CD8-positive, alpha-beta memory T cell (primary cell): ENCODE data around the gene BBS2. TPM values are rescaled to one million over a fixed set of nuclear protein-coding genes. Genes with fewer than 3 reads are reported as not detected.

Experiments
- CTCF ChIA-PET: fragments of 350-600 bp; sonication (Branson Sonifier 250); formaldehyde crosslinking; loops from one replicate; lab custom pipeline; 2021; ENCODE audit warnings: antibody characterized with exemption; lab: Charles Lee
- POLR2A ChIA-PET: fragments of 350-600 bp; sonication (Branson Sonifier 250); formaldehyde crosslinking; loops from one replicate; lab custom pipeline; 2021; ENCODE audit warnings: antibody characterized with exemption; lab: Charles Lee
- DNase-seq, 5 donors: peaks; one replicate each; pipeline versions ENCODE4 v3.0.0 to v3.0.0-alpha.2; 2020 to 2022; ENCODE audit warnings: mixed read lengths in 1 of 5
- H3K27ac ChIP-seq: one replicate; pipeline ENCODE4 v1.7.0; 2013; ENCODE audit warnings: low read depth, mild to moderate bottlenecking, low read length, moderate library complexity
- H3K27me3 ChIP-seq: 2 replicates; pipeline ENCODE4 v1.7.0; 2013; ENCODE audit warnings: low read length, mild to moderate bottlenecking; ENCODE audit not compliant: insufficient read depth, poor library complexity, severe bottlenecking
- H3K36me3 ChIP-seq: 2 replicates; pipeline ENCODE4 v1.7.0; 2013; ENCODE audit warnings: mild to moderate bottlenecking, low read length, moderate library complexity; ENCODE audit not compliant: insufficient read depth
- H3K4me1 ChIP-seq: 2 replicates; pipeline ENCODE4 v1.7.0; 2013; ENCODE audit warnings: mild to moderate bottlenecking, low read length, moderate library complexity; ENCODE audit not compliant: insufficient read depth
- H3K4me3 ChIP-seq: 2 replicates; pipeline ENCODE4 v1.7.0; 2013; ENCODE audit warnings: mild to moderate bottlenecking, low read length
- H3K9me3 ChIP-seq: 2 replicates; pipeline ENCODE4 v1.7.0; 2013; ENCODE audit warnings: mild to moderate bottlenecking, low read length
- H3K27ac Mint-ChIP-seq, 8 donors: one replicate each; pipeline ENCODE4 v1.8.0; 2020 to 2021; ENCODE audit warnings: mixed read lengths in 8 of 8, mild to moderate bottlenecking in 6 of 8, inconsistent platforms in 3 of 8, moderate library complexity in 3 of 8
- H3K27me3 Mint-ChIP-seq, 2 donors: one replicate each; pipeline ENCODE4 v1.8.0; 2020 to 2021; ENCODE audit warnings: mixed read lengths in 2 of 2, mild to moderate bottlenecking in 1 of 2, moderate library complexity in 1 of 2
- H3K36me3 Mint-ChIP-seq, 3 donors: one replicate each; pipeline ENCODE4 v1.8.0; 2020 to 2021; ENCODE audit warnings: mixed read lengths in 3 of 3, inconsistent platforms in 1 of 3, mild to moderate bottlenecking in 1 of 3
- H3K4me1 Mint-ChIP-seq, 3 donors: one replicate each; pipeline ENCODE4 v1.8.0; 2020 to 2021; ENCODE audit warnings: mixed read lengths in 3 of 3, inconsistent platforms in 1 of 3, mild to moderate bottlenecking in 1 of 3
- H3K4me3 Mint-ChIP-seq, 7 donors: one replicate each; pipeline ENCODE4 v1.8.0; 2020 to 2021; ENCODE audit warnings: mixed read lengths in 7 of 7, mild to moderate bottlenecking in 6 of 7, moderate library complexity in 4 of 7, inconsistent platforms in 2 of 7
- H3K9me3 Mint-ChIP-seq, 5 donors: one replicate each; pipeline ENCODE4 v1.8.0; 2020 to 2022; ENCODE audit warnings: mixed read lengths in 5 of 5, mild to moderate bottlenecking in 3 of 5, moderate library complexity in 2 of 5, inconsistent platforms in 1 of 5
- polyA plus RNA-seq: library from polyadenylated mRNA; unstranded; fragments of 300-500 nt; fragmentation: Illumina TruSeq; gene quantifications from one replicate; pipeline ENCODE4 v1.2.3, GENCODE V29; 2021
- total RNA-seq, 2 experiments: library from RNA; stranded (reverse); gene quantifications; one replicate each; pipeline ENCODE4 v1.2.3, GENCODE V29; 2021

Gene BBS2
- total and polyA plus RNA-seq, 3 experiments from 2014 or later, result 16.2 to 37.7 (median 19.1) TPM

DNA sequence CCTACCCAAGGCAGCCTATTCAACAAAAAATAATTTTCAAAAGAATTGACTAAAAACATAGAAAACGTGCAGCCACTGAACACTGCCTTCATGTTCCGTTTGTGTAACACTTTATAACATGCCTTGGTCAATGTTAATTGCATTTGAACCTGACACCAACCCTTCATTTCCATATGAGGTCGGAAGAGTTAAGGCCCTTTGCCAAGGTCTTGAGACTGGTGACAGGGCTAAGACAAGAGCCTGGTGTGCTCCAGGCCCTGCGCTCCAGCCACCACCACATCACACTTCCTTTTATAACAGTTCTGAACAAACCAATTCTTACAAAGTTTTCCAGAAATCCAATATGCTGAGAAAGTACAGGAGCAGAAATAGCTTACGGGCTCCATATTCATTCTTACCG is 4.2 kb downstream of the BBS2 start:
- peak overlapping the region in 2 of 7 donors; percentile 37 for H3K4me3 Mint-ChIP-seq
- POLR2A ChIA-PET, result no interaction called here

DNA sequence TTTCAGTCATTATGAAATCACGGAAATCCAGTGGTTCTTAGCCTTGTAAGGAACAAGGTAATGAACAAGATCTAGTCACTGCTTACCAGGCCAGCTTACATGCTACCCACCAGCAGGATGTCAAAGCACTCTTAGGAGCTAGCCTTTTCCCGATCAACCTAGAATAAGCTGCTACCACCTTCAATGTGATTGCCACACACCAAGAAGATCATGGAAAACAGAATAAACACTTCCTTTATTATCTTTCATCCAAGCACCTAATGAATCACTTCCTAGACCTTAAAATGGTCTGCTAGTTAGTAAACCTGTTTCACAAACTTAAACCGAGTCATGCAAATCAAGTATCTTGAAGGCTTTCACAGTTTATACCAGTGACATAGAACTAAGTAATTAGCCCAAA is 5.0 kb downstream of the BBS2 start:
- no peaks in the 10 kb centered on the region for H3K9me3 Mint-ChIP-seq
- Histone ChIP-seq H3K36me3 (peaks cover 22% of the 10 kb centered on the region), H3K27me3 (no peaks in the 10 kb centered on the region), H3K4me1 (peaks cover 17% of the 10 kb centered on the region), H3K9me3 (no peaks in the 10 kb centered on the region), H3K4me3 (no peak overlapping the region), H3K27ac (no peak overlapping the region)
- no peaks in the 10 kb centered on the region for H3K27me3 Mint-ChIP-seq
- peak overlapping the region in 1 of 7 donors; percentile 37 for H3K4me3 Mint-ChIP-seq
- H3K27ac Mint-ChIP-seq, result peak overlapping the region in 2 of 8 donors; percentile 51 to 64
- POLR2A ChIA-PET, result no interaction called here
- peaks cover 8 to 35% (median 12%) of the 10 kb centered on the region in 3 donors for H3K36me3 Mint-ChIP-seq
- CTCF ChIA-PET, result interaction anchor here (1.0 to 2.7 kb wide), 7 partner anchors 10 to 187 kb away, joined by 3 to 22 read pairs (median 4); partner anchors contain the start of genes MT1E and MT2A
- no peak for DNase-seq
- H3K4me1 Mint-ChIP-seq, result peaks cover 45 to 68% (median 60%) of the 10 kb centered on the region in 3 donors

More for the DNA sequence above, 4.2 kb downstream of the BBS2 start:
- Mint-ChIP-seq H3K4me1 (peaks cover 52 to 76% (median 68%) of the 10 kb centered on the region in 3 donors), H3K36me3 (peaks cover 5 to 31% (median 10%) of the 10 kb centered on the region in 3 donors), H3K27me3 (no peaks in the 10 kb centered on the region), H3K9me3 (peaks cover 0 to 2% (median 0%) of the 10 kb centered on the region in 5 donors), H3K27ac (peak overlapping the region in 6 of 8 donors; percentile 16 to 51 (median 36))
- H3K27ac ChIP-seq, result no peak overlapping the region
- no peak for DNase-seq
- CTCF ChIA-PET, result interaction anchor here (1.4 to 3.0 kb wide), 2 partner anchors 85 to 187 kb away, joined by 5 to 9 read pairs; no protein-coding TSS in a partner anchor
- H3K36me3 ChIP-seq, result peaks cover 15% of the 10 kb centered on the region
- H3K9me3 ChIP-seq, result no peaks in the 10 kb centered on the region
- no peak overlapping the region for H3K4me3 ChIP-seq
- no peaks in the 10 kb centered on the region for H3K27me3 ChIP-seq
- peaks cover 24% of the 10 kb centered on the region for H3K4me1 ChIP-seq

DNA sequence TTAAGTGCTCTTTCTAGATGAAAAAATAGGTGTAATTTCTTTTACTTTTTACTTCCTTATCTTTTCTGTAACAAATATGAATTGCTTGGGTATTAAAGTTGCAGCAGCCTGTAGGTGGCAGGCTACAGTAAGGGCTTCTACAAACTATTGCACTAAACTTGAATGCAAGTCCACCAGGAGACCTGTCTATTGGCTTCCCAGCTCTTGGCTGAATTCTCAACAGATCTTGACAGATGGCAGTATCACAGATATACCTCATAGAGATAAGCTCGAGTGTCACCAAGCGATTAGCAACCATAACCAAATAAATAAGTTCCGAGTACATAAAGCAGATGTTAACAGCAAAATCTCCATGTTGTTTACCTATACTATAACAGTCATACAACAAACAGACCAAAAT is 5.9 kb downstream of the BBS2 start:
- Mint-ChIP-seq H3K27ac (peak overlapping the region in 3 of 8 donors; percentile 6 to 24 (median 14)), H3K36me3 (peaks cover 8 to 44% (median 14%) of the 10 kb centered on the region in 3 donors), H3K27me3 (no peaks in the 10 kb centered on the region), H3K4me1 (peaks cover 45 to 63% (median 60%) of the 10 kb centered on the region in 3 donors), H3K9me3 (no peaks in the 10 kb centered on the region), H3K4me3 (no peak overlapping the region)
- no peak overlapping the region for H3K4me3 ChIP-seq
- peaks cover 28% of the 10 kb centered on the region for H3K36me3 ChIP-seq
- peak; percentile 7 to 63 (median 42) for DNase-seq
- H3K27ac ChIP-seq, result no peak overlapping the region
- CTCF ChIA-PET, result interaction anchor here (0.9 to 2.7 kb wide), 14 partner anchors 11 to 195 kb away, joined by 3 to 22 read pairs (median 4); partner anchors contain the start of genes MT1E and MT2A
- peaks cover 13% of the 10 kb centered on the region for H3K4me1 ChIP-seq
- H3K9me3 ChIP-seq, result no peaks in the 10 kb centered on the region
- POLR2A ChIA-PET, result interaction anchor here (1.1 kb wide), 1 partner anchor 87 kb away, joined by 3 read pairs; no protein-coding TSS in a partner anchor
- no peaks in the 10 kb centered on the region for H3K27me3 ChIP-seq

DNA sequence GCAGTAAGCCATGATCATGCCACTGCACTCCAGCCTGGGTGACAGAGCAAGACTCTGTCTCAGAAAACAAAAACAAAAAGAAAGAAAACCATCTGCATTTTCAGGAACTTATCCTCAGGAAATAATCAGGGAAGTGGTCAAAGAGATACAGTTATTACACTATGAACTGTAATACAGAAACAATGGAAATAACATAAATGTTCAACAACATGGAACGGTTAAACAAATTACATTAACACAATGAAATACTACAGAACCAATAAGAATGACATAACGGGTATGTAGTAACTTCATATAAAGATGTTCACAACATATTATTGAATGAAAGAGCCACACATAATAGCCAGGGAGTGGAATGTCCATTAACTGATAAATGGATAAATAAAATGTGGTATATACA is 6.7 kb downstream of the BBS2 start:
- CTCF ChIA-PET, result interaction anchor here (0.9 to 2.7 kb wide), 9 partner anchors 11 to 196 kb away, joined by 3 to 22 read pairs (median 4); partner anchors contain the start of gene MT1E
- H3K36me3 ChIP-seq, result peaks cover 34% of the 10 kb centered on the region
- peaks cover 39 to 54% (median 51%) of the 10 kb centered on the region in 3 donors for H3K4me1 Mint-ChIP-seq
- peaks cover 8 to 53% (median 16%) of the 10 kb centered on the region in 3 donors for H3K36me3 Mint-ChIP-seq
- H3K9me3 Mint-ChIP-seq, result no peaks in the 10 kb centered on the region
- POLR2A ChIA-PET, result no interaction called here
- H3K4me3 Mint-ChIP-seq, result no peak overlapping the region
- no peaks in the 10 kb centered on the region for H3K27me3 Mint-ChIP-seq
- H3K27me3 ChIP-seq, result no peaks in the 10 kb centered on the region
- no peaks in the 10 kb centered on the region for H3K9me3 ChIP-seq
- H3K4me3 ChIP-seq, result no peak overlapping the region
- H3K27ac Mint-ChIP-seq, result no peak overlapping the region
- H3K27ac ChIP-seq, result no peak overlapping the region
- DNase-seq, result no peak
- H3K4me1 ChIP-seq, result peaks cover 8% of the 10 kb centered on the region

DNA sequence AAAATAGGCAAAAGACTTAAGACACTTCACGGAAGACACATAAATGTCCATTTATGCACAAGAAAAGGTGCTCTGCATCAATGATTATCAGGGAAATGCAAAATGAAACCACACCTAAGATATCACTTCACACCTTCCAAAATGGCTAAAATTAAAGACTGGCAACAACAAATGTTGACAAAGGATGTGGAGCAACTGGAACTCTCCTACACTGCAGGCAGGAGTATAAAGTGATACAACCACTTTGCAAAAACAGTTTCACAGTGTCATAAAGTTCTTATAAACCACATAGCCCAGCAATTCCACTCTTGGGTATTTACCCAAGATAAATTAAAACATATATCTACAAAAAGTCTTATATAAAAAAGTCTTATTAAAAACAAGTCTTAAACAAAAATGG is 7.8 kb downstream of the BBS2 start:
- H3K27ac Mint-ChIP-seq, result no peak overlapping the region
- peaks cover 8 to 61% (median 18%) of the 10 kb centered on the region in 3 donors for H3K36me3 Mint-ChIP-seq
- no peaks in the 10 kb centered on the region for H3K27me3 Mint-ChIP-seq
- Histone ChIP-seq H3K4me1 (peaks cover under 1% of the 10 kb centered on the region), H3K9me3 (no peaks in the 10 kb centered on the region), H3K36me3 (peaks cover 37% of the 10 kb centered on the region), H3K27me3 (no peaks in the 10 kb centered on the region), H3K4me3 (no peak overlapping the region), H3K27ac (no peak overlapping the region)
- H3K4me3 Mint-ChIP-seq, result no peak overlapping the region
- H3K4me1 Mint-ChIP-seq, result peaks cover 30 to 43% (median 41%) of the 10 kb centered on the region in 3 donors
- ChIA-PET POLR2A (no interaction called here), CTCF (interaction anchor here (1.0 kb wide), 1 partner anchor 64 kb away, joined by 3 read pairs; no protein-coding TSS in a partner anchor)
- H3K9me3 Mint-ChIP-seq, result no peaks in the 10 kb centered on the region
- DNase-seq, result no peak

DNA sequence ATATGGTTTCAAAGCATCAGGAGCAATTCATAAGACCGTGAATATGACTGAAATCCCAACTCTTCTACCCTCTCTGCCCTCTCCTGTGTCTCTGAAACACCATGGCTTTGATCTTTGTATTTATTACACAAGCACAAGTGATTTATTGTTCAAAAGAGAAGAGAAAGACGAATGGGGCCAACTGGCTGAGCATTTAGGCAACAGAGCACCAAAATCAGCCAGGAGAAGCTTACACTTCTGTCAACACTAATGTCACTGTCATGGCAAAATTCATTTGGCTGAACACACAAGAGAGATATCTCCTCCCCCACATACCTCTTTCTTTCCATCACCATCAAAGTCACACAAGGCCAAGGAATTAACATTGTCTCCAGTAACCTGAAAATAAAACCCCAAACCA is 9.3 kb downstream of the BBS2 start:
- Mint-ChIP-seq H3K4me3 (no peak overlapping the region), H3K27ac (peak overlapping the region in 1 of 8 donors; percentile 29), H3K4me1 (peaks cover 19 to 29% (median 26%) of the 10 kb centered on the region in 3 donors), H3K36me3 (peaks cover 10 to 76% (median 24%) of the 10 kb centered on the region in 3 donors), H3K27me3 (no peaks in the 10 kb centered on the region), H3K9me3 (no peaks in the 10 kb centered on the region)
- no peak for DNase-seq
- Histone ChIP-seq H3K4me3 (no peak overlapping the region), H3K9me3 (no peaks in the 10 kb centered on the region), H3K27ac (no peak overlapping the region), H3K27me3 (no peaks in the 10 kb centered on the region), H3K36me3 (peaks cover 45% of the 10 kb centered on the region), H3K4me1 (no peaks in the 10 kb centered on the region)
- ChIA-PET CTCF (no interaction called here), POLR2A (no interaction called here)

DNA sequence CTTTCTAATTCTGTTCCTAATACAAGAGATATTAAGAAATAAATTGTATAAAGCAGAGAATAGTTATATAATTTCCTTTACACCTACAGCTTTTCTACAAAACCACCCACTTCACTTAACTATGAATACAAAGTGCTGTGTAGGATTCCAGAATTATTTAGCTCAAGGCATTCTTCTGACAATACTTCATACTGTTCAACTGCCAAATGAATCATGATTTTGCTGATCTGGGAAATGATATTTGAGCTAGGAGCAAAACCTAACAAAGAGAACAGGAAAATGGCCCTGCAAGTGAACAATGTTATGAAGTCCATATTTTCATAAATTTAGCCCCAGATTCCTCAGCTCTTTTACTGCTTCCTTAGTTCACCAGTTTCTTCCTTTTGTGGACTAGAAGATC is 12.9 kb downstream of the BBS2 start:
- Mint-ChIP-seq H3K27me3 (no peaks in the 10 kb centered on the region), H3K4me1 (no peaks in the 10 kb centered on the region), H3K27ac (peak overlapping the region in 1 of 8 donors; percentile 19), H3K4me3 (no peak overlapping the region), H3K36me3 (peaks cover 20 to 94% (median 29%) of the 10 kb centered on the region in 3 donors), H3K9me3 (no peaks in the 10 kb centered on the region)
- Histone ChIP-seq H3K4me1 (no peaks in the 10 kb centered on the region), H3K27ac (no peak overlapping the region), H3K27me3 (no peaks in the 10 kb centered on the region), H3K9me3 (no peaks in the 10 kb centered on the region), H3K36me3 (peaks cover 55% of the 10 kb centered on the region), H3K4me3 (no peak overlapping the region)
- ChIA-PET CTCF (no interaction called here), POLR2A (no interaction called here)
- no peak for DNase-seq

DNA sequence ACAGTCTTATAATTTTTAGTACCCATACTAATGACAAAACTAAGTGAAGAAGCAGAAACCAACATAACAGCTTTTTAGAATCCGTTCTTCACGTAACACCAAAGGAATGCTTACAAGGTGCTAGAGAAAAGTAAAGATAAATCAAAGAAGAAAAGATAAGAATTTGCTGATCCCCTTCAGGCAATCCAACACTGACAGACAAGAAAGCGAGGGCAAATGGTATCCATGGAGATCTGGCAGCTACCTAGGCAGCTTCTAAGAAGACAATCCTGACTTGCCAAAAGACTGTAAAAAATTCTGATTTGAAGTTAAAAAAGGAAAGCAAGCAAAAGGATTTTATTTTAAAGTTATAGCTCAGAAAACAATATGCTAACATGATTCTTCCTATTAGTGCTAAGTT is 14.6 kb downstream of the BBS2 start:
- POLR2A ChIA-PET, result no interaction called here
- DNase-seq, result no peak
- CTCF ChIA-PET, result no interaction called here

More for the DNA sequence above, 14.6 kb downstream of the BBS2 start:
- peak overlapping the region in 1 of 8 donors; percentile 17 for H3K27ac Mint-ChIP-seq
- Histone ChIP-seq H3K4me1 (no peaks in the 10 kb centered on the region), H3K4me3 (no peak overlapping the region), H3K27ac (no peak overlapping the region), H3K27me3 (no peaks in the 10 kb centered on the region), H3K36me3 (peaks cover 48% of the 10 kb centered on the region), H3K9me3 (no peaks in the 10 kb centered on the region)
- no peak overlapping the region for H3K4me3 Mint-ChIP-seq
- no peaks in the 10 kb centered on the region for H3K27me3 Mint-ChIP-seq
- H3K9me3 Mint-ChIP-seq, result no peaks in the 10 kb centered on the region
- H3K4me1 Mint-ChIP-seq, result no peaks in the 10 kb centered on the region
- H3K36me3 Mint-ChIP-seq, result peaks cover 11 to 95% (median 25%) of the 10 kb centered on the region in 3 donors
